ENCODE measurements around the gene STXBP5.

STXBP5 gene

DNA sequence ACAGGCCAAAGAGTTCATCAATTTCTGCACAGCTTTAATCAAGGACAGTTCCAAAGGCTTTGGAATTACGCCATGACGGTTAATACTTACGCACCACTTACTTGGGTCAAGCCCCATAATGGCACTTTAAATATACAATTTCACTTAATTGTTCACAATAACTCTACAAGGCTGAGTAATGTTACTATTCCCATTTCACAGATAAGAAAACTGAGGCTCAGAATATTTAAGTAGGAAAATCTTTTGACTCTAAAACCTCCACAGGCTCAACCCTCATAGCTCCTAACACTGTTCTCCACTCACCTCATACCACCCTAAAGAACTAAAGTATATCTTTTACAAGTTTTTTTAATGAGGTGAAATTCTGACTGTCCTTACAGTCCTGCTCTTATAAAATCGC, 212.4 kb downstream of the STXBP5 start:
- CTCF ChIA-PET: interaction anchor here (0.6 kb wide), 1 partner anchor 90 kb away, joined by 3 read pairs; no protein-coding TSS in a partner anchor
- no peaks in the 10 kb centered on the region; the same call in 1 of the 2 replicates for H3K9me3 ChIP-seq (ENCODE audit: control insufficient read depth, insufficient read depth, low read depth, low read length)
- no peak overlapping the region for H3K4me3 ChIP-seq (ENCODE audit: low read depth, low read length)
- no peak for TF ChIP-seq ZNF510 (tag by site-specific recombination; IDR thresholded peaks at IDR 0.05; ENCODE audit: insufficient replicate concordance)
- TF ChIP-seq, protein P1, sequence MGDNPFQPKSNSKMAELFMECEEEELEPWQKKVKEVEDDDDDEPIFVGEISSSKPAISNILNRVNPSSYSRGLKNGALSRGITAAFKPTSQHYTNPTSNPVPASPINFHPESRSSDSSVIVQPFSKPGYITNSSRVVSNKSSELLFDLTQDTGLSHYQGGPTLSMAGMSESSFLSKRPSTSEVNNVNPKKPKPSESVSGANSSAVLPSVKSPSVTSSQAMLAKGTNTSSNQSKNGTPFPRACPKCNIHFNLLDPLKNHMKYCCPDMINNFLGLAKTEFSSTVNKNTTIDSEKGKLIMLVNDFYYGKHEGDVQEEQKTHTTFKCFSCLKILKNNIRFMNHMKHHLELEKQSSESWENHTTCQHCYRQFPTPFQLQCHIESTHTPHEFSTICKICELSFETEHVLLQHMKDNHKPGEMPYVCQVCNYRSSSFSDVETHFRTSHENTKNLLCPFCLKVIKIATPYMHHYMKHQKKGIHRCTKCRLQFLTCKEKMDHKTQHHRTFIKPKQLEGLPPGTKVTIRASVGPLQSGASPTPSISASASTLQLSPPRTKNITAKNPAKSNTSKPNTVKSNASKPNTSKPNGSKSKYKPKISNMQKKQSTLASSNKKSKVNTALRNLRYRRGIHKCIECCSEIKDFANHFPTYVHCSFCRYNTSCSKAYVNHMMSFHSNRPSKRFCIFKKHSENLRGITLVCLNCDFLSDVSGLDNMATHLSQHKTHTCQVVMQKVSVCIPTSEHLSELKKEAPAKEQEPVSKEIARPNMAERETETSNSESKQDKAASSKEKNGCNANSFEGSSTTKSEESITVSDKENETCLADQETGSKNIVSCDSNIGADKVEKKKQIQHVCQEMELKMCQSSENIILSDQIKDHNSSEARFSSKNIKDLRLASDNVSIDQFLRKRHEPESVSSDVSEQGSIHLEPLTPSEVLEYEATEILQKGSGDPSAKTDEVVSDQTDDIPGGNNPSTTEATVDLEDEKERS (tag by site-specific recombination; IDR thresholded peaks at IDR 0.05): no peak
- TF ChIP-seq ZNF660 (tag by site-specific recombination; IDR thresholded peaks at IDR 0.05): no peak
- TF ChIP-seq ZBTB1 (tag by site-specific recombination; IDR thresholded peaks at IDR 0.05): no peak
- no peak for TF ChIP-seq TCF7L2 (IDR thresholded peaks at IDR 0.05; ENCODE audit: borderline replicate concordance, low read depth, low read length)
- TF ChIP-seq, protein P2, sequence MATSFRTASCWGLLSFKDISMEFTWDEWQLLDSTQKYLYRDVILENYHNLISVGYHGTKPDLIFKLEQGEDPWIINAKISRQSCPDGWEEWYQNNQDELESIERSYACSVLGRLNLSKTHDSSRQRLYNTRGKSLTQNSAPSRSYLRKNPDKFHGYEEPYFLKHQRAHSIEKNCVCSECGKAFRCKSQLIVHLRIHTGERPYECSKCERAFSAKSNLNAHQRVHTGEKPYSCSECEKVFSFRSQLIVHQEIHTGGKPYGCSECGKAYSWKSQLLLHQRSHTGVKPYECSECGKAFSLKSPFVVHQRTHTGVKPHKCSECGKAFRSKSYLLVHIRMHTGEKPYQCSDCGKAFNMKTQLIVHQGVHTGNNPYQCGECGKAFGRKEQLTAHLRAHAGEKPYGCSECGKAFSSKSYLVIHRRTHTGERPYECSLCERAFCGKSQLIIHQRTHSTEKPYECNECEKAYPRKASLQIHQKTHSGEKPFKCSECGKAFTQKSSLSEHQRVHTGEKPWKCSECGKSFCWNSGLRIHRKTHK (tag by site-specific recombination; IDR thresholded peaks at IDR 0.05): no peak
- no peak for TF ChIP-seq ZNF2 (tag by site-specific recombination; IDR thresholded peaks at IDR 0.05)
- no peak for TF ChIP-seq ZSCAN16 (tag by site-specific recombination; IDR thresholded peaks at IDR 0.05)
- TF ChIP-seq REST (tag by site-specific recombination; IDR thresholded peaks at IDR 0.05): no peak
- no peak for TF ChIP-seq ZBTB26 (tag by site-specific recombination; optimal IDR thresholded peaks at IDR 0.05)
- TF ChIP-seq KLF1 (tag by site-specific recombination; IDR thresholded peaks at IDR 0.05): no peak
- no peak for TF ChIP-seq MYNN (tag by site-specific recombination; IDR thresholded peaks at IDR 0.05; ENCODE audit: borderline replicate concordance)
- TF ChIP-seq, protein P3, sequence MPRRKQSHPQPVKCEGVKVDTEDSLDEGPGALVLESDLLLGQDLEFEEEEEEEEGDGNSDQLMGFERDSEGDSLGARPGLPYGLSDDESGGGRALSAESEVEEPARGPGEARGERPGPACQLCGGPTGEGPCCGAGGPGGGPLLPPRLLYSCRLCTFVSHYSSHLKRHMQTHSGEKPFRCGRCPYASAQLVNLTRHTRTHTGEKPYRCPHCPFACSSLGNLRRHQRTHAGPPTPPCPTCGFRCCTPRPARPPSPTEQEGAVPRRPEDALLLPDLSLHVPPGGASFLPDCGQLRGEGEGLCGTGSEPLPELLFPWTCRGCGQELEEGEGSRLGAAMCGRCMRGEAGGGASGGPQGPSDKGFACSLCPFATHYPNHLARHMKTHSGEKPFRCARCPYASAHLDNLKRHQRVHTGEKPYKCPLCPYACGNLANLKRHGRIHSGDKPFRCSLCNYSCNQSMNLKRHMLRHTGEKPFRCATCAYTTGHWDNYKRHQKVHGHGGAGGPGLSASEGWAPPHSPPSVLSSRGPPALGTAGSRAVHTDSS (tag by site-specific recombination; IDR thresholded peaks at IDR 0.05): no peak
- TF ChIP-seq ZNF114 (tag by site-specific recombination; IDR thresholded peaks at IDR 0.05): no peak
- no peaks in the 10 kb centered on the region for H3K4me1 ChIP-seq (ENCODE audit: control insufficient read depth, insufficient read depth, low read length)
- POLR2A ChIA-PET: no interaction called here
- no peak overlapping the region for H3K27ac ChIP-seq (ENCODE audit: extremely low read depth, low read depth, low read length)
- H3K36me3 ChIP-seq (ENCODE audit: control insufficient read depth in 2 of 2, insufficient read depth in 1 of 2, low read length in 2 of 2): no peaks in the 10 kb centered on the region

- H3K4me3 ChIP-seq (ENCODE audit: low read depth, low read length): no peak overlapping the region
- CTCF ChIA-PET: interaction anchor here (0.6 kb wide), 1 partner anchor 596 kb away, joined by 3 read pairs; no protein-coding TSS in a partner anchor
- no peaks in the 10 kb centered on the region for H3K4me1 ChIP-seq (ENCODE audit: control insufficient read depth, insufficient read depth, low read length)
- H3K36me3 ChIP-seq (ENCODE audit: control insufficient read depth in 2 of 2, insufficient read depth in 1 of 2, low read length in 2 of 2): no peaks in the 10 kb centered on the region
- no peak overlapping the region for H3K27ac ChIP-seq (ENCODE audit: extremely low read depth, low read depth, low read length)
- no peaks in the 10 kb centered on the region for H3K9me3 ChIP-seq (ENCODE audit: control insufficient read depth, insufficient read depth, low read depth, low read length)
- POLR2A ChIA-PET: no interaction called here
- TF ChIP-seq ZNF280C (tag by site-specific recombination; IDR thresholded peaks at IDR 0.05) (no peak), ZNF394 (tag by site-specific recombination; IDR thresholded peaks at IDR 0.05; ENCODE audit: borderline replicate concordance) (no peak), ZNF184 (tag by site-specific recombination; IDR thresholded peaks at IDR 0.05) (no peak), ZNF114 (tag by site-specific recombination; IDR thresholded peaks at IDR 0.05) (no peak), KLF8 (tag by site-specific recombination; IDR thresholded peaks at IDR 0.05) (no peak), ZNF596 (tag by site-specific recombination; IDR thresholded peaks at IDR 0.05) (no peak)
- TF ChIP-seq, protein P4, sequence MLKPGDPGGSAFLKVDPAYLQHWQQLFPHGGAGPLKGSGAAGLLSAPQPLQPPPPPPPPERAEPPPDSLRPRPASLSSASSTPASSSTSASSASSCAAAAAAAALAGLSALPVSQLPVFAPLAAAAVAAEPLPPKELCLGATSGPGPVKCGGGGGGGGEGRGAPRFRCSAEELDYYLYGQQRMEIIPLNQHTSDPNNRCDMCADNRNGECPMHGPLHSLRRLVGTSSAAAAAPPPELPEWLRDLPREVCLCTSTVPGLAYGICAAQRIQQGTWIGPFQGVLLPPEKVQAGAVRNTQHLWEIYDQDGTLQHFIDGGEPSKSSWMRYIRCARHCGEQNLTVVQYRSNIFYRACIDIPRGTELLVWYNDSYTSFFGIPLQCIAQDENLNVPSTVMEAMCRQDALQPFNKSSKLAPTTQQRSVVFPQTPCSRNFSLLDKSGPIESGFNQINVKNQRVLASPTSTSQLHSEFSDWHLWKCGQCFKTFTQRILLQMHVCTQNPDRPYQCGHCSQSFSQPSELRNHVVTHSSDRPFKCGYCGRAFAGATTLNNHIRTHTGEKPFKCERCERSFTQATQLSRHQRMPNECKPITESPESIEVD (tag by site-specific recombination; IDR thresholded peaks at IDR 0.05): no peak
These were observed 213.7 kb downstream of the STXBP5 start for GRCh38 chr6:147417954-147418353.

Data from HEK293 (cell line).